SW 1271 (cell line): Measurements from ENCODE around the gene WIF1.

Source experiments
- DNase-seq, 2 experiments: peaks; one replicate each; lab custom pipeline; 2025; lab: John Stamatoyannopoulos, UW

Gene WIF1, protein sequence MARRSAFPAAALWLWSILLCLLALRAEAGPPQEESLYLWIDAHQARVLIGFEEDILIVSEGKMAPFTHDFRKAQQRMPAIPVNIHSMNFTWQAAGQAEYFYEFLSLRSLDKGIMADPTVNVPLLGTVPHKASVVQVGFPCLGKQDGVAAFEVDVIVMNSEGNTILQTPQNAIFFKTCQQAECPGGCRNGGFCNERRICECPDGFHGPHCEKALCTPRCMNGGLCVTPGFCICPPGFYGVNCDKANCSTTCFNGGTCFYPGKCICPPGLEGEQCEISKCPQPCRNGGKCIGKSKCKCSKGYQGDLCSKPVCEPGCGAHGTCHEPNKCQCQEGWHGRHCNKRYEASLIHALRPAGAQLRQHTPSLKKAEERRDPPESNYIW

DNA sequence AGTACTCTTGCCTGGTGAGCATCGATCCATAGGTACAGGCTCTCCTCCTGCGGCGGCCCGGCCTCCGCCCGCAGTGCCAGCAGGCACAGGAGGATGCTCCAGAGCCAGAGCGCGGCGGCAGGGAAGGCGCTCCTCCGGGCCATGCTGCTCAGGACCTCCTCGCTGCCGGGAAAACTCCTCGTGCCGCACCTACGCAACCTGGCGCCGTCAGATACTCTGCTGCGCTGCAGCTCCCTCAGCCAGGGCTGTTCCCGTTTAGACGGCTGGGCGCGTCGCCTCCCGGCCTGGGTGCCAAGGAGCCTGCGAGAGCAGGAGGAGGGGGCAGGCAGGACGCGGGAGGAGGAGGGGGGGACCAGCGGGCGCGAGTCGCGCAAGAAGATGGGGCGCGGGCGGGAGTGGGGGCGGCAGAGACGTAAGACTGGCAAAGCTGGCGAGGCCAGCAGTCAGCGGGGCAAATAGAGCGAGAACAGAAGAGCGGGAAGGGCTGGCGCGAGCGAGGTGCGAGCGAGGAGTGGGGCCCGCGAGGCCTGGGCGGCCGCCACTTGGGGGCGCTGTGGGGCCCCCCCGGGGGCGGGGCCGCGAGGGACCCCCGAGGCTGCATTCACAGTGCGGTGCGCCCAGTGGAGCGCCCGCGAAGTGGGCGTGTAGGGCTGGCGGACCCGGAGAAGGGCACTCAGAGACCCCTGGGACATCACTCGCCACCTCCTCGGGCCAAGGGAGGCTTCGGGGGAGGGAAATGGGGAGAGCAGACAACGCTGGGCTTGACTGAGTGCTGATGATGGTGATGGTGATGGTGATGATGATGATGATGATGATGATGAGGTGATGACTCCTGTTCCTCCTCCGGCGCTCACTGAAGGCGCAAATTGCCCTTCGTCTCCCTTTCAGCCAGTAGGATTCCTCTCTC is at the start of gene WIF1:
Gene WIF1, minus strand, starts transcription at position 257 of the 907 bp plus-strand sequence. Its CDS starts 114 bp downstream, at position 143.
- DNase-seq = peak in 1 of 2 experiments; percentile 5

DNA sequence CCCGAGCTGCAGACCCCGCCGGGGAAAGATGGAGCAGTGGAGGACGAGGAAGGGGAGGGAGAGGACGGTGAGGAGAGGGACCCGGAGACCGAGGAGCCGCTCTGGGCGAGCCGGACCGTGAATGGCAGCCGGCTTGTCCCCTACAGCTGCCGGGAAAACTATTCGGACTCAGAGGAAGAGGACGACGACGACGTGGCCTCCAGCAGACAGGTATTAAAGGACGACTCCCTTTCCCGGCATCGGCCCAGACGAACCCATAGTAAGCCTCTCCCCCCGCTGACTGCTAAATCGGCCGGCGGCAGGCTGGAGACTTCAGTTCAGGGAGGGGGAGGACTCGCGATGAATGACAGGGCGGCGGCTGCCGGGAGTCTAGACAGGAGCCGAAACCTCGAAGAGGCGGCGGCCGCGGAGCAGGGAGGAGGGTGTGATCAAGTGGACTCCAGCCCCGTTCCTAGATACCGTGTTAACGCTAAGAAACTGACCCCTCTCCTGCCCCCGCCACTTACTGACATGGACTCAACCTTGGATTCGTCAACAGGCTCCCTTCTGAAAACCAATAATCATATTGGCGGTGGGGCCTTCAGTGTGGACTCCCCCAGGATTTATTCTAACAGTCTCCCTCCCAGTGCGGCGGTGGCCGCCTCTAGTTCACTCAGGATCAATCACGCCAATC is 49.2 kb upstream of the WIF1 start:
- DNase-seq = peak in 1 of 2 experiments; percentile 46

DNA sequence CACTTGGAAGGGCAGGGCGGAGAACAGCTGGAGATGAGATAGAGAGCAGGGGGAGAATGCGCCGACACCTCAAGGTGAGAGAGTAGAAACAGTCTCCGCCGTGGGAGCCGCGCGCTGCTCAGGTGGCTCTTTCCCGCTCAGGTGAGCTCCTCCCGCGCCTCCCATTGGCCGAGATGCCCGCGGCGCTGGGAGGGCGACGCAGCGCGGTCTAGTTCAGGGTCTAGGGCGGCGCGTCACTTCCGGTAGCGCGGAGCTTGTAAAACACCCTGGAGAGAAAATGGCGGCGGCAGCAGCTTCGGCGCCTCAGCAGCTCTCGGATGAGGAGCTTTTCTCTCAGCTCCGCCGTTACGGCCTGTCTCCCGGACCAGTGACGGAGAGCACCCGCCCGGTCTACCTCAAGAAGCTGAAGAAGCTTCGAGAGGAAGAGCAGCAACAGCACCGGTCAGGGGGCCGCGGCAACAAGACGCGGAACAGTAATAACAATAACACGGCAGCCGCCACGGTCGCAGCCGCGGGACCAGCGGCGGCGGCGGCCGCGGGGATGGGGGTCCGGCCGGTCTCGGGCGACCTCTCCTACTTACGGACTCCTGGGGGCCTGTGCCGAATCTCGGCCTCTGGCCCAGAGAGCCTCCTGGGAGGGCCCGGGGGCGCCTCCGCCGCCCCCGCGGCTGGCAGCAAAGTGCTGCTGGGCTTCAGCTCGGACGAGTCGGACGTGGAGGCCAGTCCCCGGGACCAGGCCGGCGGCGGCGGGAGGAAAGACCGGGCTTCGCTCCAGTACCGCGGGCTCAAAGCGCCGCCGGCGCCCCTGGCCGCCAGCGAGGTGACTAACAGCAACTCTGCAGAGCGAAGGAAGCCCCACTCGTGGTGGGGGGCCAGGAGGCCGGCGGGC is 48.5 kb upstream of the WIF1 start, which contains the start of gene LEMD3:
Gene LEMD3, plus strand, starts transcription at position 264 of the 889 bp plus-strand sequence. Its CDS starts 14 bp downstream, at position 278.
- peak; percentile 84 for DNase-seq

DNA sequence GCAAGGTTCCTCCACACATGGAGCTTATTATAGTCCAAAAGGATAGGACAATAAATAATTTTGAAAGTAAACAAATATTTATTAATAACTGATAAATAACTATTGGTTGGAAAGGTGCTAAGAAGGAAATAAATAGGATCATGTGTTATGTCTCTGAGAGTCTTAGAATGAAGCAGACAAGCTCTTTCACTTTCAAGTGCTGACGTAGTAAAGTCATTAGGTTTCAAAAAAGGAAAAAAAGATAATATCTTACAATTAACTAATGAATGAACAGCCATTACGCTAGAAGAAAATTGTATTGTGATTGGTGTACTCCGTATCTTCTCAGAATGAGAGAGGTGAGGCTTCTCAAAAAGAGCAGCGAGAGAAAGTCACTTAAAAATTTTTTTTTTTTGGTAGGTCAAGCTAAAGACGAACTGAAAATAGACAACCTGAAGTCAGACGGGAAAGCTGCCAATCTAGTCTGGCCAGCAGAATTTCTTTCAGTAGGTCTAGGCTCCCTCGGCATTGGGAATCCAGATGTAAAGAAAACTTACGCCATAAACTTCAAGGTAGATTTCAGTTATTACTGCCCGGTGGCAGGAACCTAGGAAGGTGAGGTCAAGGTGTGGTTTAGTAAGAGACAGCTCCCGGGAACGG is 47.7 kb upstream of the WIF1 start:
- DNase-seq = no peak

DNA sequence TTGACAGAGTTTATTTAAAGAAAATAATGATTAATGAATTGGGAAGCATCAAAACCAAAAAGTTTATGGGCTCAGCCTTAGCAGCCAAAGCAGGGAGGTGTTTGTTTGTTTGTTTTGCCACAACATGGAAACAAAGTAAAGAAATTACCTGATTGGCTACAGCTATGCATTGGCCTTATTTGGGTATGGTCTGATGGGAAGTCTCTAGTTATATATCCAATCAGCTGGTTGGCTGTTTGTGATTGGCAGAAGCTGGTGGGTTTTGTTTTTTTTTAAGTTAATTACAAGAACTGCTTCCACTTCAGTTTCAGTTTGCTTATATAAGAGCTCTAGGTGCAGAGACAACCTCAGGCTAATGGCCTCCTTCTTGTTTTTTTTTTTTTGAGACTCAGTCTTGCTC is 43.7 kb upstream of the WIF1 start:
- peak in 1 of 2 experiments; percentile 6 for DNase-seq

DNA sequence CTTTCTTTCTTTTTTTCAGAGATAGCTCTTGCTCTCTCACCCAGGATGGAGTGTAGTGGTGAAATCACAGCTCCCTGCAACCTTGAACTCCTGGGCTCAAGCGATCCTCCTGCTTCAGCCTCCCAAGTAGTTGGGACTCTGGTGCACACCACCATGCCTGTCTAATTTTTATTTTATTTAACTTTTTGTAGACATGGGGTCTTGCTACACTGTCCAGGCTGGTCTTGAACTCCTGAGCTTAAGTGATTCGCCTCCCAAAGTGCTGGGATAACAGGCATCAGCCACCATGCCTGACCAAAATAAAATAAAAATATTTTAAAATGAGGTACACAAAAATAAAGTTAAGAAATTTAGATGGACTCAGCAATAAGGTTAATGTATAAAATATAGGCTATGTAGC is 43.1 kb upstream of the WIF1 start:
- DNase-seq = no peak

DNA sequence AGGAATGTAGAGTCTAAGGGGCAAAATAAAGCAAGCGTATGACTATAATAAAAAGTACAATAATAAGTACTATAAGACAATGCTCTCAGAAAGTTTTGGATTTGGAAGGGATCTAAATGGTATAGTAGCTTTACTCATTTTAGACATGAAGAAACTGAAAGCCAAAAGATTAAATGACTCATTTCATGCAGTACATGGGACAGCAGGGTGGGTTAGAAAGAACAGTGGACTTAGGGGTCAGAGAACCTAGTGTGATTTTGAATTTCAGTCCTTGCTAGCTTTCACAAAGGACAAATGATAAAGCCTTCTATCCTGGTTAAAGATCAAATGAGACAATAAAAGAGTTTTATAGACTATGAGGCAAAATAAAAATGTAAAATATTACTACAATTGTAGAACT is 41.5 kb upstream of the WIF1 start:
- DNase-seq = no peak

DNA sequence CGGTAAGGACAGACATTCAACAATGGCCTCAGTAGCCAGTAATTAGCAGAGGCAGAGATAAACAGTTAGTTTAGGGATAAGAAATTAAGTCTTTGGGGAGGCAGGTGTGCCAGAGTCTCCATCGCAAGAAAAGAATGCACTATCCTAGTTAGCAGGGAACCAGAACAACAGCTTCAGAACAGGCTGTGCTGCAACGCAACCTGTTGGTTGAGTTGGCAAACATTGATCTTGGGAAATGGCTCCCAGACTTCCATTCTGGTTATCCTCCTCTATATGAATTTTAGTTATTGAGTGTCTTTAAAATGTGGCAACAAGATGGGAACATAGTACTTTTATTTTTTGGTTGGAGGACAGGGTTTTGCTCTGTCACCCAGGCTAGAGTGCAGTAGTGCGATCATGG is 36.0 kb upstream of the WIF1 start:
- no peak for DNase-seq

DNA sequence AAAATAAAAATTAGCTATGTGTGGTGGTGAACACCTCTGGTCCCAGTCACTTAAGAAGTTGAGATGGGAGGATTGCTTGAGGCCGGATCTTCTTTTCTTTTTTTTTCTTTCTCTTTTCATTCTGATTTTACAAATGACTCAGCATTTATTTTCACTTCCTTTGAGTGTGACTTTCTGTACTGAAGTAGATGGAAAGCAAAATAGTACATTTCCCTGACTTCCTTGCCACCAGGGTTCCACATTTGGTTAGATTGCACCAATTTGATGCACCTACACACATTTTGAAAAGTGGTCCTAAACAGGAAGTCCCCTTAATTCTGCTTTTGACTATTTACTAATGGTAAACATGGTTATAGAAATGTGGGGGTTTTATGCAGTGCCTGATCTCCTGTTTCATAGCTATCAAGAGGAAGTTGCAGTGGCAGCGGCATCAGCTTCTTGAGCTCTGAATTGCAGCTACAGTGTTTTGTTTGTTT is 35.3 kb upstream of the WIF1 start:
- no peak for DNase-seq

DNA sequence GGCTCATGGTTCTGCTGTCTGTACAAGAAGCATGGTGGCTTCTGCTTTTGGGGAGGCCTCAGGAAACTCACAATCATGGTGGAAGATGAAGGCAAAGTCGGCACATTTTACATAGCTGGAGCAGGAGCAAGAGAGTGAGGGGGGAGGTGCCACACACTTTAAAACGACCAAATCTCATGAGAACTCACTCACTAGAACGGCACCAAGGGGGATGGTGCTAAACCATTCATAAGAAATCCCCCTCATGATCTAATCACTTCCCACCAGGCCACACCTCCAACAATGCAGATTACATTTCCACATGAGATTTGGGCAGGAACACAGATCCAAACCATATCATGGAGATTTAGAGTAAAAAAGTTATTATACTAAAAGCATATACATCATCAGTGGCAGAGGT is 34.7 kb upstream of the WIF1 start:
- no peak for DNase-seq

DNA sequence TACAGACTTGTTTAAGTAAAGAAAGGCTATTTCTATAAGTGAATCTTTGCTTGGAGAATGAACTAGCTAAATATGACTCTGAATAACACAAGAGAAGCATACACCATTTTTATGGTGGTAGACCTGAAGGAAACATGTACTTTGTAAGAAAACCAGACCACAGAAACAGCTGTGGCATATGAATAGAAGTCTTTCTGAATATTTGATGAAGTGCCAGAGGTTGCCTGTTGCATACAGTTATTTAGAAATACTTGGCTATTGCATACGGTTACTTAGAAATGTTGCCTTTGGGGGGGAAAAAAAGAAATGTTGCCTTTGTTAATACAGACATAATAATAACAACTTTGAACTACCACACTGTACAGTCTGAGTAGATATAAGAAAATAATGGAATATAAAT is 31.5 kb upstream of the WIF1 start:
- DNase-seq = no peak

DNA sequence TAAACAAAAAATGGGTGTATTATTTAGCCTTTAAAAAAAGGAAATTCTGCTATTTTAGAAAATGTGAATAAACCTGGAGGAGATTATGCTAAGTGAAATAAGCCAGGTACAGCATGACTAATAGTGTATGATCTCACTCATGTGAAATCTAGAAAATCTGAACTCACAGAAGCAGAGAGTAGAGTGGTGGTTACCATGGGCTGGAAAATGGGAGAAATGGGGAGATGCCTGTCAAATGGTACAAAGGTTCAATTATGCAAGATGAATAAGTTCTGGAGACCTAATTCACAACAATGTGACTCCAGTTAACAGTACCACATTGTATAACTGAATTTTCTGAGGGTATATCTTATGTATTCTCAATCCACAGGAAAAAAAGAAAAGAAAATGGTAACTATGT is 30.9 kb upstream of the WIF1 start:
- DNase-seq = no peak

DNA sequence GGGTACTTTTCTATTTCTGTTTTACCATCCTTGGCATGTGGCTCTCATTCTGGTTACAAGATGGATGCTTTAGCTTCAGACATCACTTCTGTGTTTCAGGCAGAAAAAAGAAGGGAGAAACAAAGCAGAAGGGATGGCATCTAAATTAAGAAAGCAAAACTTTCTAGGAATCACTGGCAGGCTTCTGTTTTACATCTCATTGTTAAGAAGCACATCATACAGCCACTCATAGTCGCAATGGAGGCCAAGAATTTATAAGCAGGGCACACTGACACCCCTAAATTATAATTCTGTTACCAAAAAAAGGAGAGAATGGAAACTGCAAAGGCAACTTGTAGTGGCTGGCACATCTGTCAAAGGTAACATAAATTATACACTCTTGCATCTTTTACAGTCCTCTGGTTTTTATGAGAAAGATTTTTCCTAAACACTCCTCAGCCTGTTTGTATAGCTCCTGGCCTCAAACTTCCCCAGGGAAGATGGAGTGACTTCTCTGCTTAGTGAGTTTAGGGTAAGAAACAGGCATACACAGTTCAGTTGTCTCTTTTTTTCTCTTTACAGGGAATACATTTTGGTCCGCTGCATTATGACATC is 26.3 kb upstream of the WIF1 start:
- no peak for DNase-seq

DNA sequence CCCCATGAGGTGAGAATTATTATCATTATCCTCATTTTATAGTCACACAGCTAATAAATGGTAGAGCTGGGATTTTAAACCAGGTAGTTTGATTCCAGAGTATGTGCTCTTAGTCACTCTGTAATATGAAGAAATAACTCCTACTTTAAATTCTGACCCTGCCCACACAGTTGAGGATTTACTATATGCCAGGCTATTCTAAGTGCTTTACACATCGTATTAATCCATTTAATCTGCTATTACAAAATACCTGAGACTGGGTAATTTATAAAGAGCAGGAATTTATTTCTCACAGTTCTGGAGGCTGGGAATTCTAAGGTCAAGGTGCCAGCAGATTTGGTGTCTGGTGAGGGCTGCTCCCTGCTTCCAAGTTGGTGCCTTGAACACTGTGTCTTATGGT is 19.6 kb upstream of the WIF1 start:
- no peak for DNase-seq

DNA sequence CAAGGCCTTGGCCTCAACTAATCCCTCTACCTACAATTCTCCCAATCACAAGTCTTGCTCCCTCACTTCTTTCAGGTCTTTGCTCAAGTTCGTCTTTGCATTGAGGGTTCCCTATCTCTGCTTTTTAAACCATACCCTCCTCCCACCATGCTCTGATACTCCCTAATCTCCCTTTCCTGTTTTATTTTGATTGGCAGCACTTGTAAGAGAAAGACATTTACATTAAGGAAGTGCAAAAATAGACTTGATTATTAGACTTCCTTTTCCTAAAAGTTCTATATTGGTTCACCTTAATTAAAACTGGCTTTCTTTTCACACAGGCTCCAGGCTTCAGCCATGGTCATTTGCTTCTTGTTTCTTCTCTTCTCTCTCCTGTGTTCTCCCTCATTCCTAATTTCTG is 18.3 kb upstream of the WIF1 start:
- no peak for DNase-seq

DNA sequence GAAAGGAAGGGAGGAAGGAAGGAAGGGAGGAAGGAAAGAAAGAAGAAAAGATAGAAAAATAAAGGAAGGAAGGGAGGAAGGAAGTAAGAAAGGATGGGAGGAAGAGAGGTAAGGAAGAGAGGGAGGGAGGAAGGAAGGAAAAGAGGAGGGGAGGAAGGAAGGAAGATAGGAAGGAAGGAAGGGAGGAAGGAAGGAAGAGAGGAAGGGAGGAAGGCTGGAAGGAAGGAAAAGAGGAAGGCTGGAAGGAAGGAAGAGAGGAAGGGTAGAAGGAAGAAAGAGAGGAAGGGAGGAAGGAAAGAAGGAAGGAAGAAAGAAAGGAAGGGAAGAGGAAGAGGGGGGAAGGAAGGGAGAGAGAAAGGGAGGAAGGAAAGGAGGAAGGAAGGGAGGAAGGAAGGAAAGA is 12.8 kb upstream of the WIF1 start:
- no peak for DNase-seq

DNA sequence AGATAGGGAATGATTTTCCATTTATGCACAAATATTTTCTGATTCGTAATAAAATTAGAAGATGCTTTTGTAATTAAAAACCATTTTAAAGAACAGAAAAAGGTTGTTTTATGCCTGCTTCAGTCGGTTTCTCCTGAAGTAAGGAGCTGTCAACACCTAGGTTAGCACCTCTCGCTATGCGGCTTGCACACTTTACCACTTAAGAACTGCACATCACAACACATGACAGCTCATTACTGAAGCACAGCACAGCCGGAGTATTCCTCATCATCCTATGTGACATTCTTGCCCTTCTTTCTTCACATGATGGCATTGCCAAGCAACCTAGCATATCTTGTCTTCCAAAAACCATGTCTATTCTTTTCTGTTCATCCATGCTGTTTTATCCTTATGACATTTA is 5.4 kb upstream of the WIF1 start:
- DNase-seq = no peak

DNA sequence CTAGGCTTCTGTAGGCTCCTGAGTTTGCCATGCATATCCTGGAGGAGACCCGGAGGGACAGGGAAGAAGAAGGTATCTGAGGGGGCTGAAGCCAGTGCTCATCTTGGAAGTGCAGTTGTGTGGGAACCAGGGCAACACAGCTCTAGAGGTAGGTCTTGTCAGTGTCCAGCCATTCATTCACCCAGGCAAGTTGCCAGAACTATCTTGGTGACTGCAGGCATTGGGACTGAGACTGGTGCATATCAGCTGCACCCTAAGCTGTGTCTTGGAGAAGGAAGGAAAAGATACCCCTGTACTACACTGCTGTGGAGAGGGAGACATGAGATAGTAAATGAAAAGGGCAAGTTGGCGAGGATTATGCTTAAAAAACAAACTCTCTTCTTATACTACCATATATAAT is 4.9 kb upstream of the WIF1 start:
- DNase-seq = no peak

DNA sequence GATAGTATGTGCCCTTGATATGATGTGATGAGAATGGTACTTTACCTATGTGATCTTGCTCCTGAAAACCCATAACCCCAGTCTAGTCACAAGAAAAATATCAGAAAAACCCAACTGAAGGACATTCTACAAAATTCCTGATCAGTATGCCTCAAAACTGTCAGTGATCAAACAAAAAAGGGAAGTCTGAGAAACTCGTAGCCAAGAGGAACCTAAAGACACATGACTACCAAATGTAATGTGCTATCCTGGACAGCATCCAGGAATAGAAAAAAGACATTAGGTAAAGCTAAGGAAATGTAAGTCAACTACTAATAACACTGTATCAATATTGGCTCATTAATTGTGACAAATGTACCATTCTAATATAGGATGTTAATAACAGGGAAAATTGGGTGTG is 4.1 kb upstream of the WIF1 start:
- DNase-seq = no peak

DNA sequence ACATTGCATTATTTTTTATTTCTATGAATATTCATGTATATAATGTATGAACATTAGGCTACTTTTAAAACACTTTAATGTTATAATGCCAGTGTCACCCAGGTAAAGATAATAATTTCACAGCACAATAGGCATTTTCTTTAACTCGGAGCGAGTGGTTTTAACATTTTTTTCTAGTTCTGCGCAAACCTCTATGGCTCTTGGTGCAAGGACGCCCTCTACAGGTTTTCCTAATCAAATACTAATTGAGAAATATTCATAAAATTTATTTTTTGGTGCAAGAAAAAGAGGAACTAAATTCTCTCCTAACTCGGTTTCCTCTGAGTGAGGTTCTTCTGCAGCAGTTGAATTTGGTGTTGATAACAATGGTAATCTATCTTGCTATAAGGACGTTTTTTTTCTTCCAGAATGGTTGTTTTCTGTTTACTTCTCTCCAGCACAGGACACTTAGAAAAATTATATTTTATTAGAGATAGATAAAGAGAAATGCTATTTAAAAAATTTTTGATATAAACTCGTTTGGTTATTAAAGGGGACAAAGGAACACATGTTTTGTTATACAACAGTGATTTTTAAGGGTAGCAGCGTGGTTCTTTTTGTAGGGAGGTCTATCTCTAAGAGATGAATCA is 2.4 kb upstream of the WIF1 start:
- peak in 1 of 2 experiments; percentile 26 for DNase-seq
